HG03571 (cell line): ENCODE results near the gene RNU6-8.

ENCODE experiments used
- ATAC-seq: cut with Tn5 transposase; IDR thresholded peaks from one replicate; pipeline ENCODE4 v1.9.1; 2021; ENCODE audit not compliant: unreplicated experiment

RNU6-8 gene

GRCh38 chr14:32202998-32203882, at the start of gene RNU6-8:
TSS of gene RNU6-8 (minus strand) at chr14:32203269.
- ATAC-seq, result peak; percentile 65

DNA sequence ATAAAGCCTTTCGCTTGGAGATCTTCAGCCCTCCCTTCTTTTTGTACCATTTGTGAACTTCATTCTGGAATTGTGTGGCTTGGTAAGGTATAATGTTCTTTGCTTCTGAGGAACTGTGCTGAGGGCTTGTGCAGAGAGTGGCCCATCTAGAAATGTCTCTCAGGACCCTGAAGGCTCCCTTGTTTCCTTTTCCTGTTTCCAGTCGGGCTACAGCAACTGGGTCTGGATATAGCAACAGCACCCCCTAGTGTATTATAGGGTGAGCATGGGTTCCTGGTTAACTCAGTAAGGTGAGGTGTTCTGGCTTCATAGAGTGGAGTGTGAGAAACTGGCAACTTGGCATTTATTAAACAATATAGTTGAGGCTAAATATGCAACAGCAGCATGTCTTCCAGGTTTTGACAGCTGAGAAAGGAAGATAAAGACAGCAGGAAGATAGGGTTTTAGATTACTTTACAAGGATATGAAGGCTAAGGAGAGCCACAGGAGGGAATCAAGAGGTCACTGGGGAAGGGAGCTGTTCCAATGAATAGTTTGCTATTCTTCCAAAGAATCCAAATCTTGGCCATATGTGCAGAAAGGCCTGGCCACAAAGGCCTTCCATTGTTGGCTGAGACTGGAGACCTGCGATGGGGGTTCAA, 49.1 kb upstream of the RNU6-8 start:
- ATAC-seq, result peak; percentile 72

- no peak for ATAC-seq
These were observed 48.5 kb upstream of the RNU6-8 start for GRCh38 chr14:32251530-32251929.

GRCh38 chr14:32250681-32251080, 47.6 kb upstream of the RNU6-8 start:
- no peak for ATAC-seq

GRCh38 chr14:32249780-32250179, 46.7 kb upstream of the RNU6-8 start:
- ATAC-seq, result no peak

GRCh38 chr14:32249371-32249770, 46.3 kb upstream of the RNU6-8 start:
- no peak for ATAC-seq

DNA sequence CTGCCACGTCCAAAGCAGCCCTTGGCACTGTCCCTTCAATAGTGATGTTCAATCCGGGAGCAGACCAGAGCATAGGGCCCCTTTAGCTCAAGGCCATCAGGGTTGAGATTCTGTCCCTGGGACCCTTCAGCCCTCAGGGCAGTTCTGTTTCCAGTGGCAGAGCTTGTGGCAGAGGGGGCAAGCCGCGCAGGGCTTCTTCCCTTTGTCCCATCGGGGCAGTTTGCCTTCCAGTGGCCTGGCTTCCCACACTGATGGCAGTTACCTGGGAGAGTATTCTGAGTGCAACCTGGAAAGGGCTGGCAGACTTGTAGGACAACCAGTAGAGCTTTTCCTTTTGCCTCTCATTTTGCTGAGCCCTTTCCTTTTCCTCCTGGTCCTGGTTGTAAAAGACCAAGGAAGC, 43.7 kb upstream of the RNU6-8 start:
- ATAC-seq, result no peak

DNA sequence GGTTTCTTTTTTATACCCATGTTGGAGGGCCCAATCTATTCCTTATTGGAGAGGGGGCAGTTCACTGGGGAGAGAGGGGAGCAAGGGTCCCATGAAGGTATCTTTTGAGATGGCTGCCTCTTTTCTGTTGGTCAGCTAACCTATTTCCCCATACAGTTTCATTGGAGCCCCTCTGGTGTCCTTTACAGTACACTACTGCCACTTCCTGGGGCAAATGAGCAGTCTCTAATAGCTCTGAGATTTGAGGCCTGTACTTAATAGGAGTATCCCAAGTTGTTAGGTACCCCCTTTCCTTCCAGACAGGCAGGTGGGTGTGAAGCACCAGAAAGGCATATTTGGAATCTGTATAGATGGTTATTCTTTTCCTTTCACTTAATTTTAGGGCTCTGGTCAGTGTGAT, 41.3 kb upstream of the RNU6-8 start:
- ATAC-seq, result no peak

DNA sequence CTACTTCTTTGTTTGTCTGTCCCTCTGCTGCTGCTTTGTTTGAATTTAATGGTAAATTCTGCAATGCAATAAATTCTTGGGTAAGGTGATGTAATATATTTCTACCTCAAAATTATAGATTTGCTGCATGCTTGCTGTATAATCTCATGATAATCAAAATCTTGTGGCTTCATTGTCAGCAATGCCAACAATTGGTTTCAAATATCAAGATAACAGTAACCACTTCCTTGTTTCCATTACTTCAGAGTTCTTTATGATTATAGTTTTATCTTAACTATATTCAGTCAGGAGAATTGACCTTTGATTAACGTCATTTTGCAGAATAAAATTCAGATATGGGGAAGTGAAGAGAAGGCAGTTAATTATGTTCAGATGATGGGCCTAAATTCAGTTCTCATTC, 30.2 kb upstream of the RNU6-8 start:
- no peak for ATAC-seq

DNA sequence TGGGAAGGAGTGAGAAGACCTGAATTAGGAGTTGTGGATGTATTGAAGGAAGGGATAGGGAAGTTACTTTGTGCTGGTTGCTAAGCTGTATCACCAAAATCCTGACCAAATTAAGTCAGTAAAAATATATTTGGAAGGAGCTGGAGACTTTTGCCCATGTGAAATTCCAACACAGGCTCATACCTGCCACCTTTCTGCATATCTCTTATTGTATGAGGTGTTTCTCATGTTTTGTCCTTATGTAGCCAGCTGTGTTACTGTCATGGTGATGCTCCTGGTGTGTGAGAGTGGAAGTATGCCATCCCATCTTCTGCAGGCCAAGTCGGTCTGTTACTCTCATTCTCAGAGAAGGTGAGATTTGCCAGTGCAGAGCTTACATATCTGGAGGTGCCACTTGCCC, 29.4 kb upstream of the RNU6-8 start:
- no peak for ATAC-seq

DNA sequence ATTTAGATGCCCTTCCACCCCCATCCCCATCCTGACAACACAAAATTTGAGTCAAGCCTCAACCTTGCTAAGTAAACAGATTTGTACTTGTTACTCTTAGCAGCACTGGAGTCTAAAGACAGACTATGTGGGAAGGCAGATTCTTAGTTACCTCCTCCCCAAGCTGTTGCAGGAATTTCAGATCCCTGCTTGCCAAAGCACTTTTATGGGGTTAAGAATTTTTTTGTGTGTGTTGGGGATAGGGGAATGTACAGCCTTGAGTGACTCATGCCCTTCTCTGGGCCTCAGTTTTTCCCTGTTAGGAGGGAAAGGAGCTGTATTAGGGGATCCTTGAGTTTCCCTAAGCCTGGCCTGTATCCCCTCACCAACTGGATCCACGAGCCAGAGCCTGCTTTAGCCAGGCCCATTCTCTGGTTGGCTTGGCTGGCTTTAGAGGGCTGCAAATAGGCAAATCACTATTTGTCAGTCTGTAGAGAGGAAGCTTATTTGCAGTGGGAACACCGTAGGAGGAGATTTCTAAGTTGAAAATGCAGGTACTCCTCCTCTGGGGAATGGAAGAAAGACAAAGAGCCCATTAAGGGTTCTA, 27.7 kb upstream of the RNU6-8 start:
- ATAC-seq, result no peak

GRCh38 chr14:32230181-32230580, 27.1 kb upstream of the RNU6-8 start:
- ATAC-seq, result no peak

- ATAC-seq, result no peak
These were observed 23.0 kb upstream of the RNU6-8 start for GRCh38 chr14:32226056-32226455.

DNA sequence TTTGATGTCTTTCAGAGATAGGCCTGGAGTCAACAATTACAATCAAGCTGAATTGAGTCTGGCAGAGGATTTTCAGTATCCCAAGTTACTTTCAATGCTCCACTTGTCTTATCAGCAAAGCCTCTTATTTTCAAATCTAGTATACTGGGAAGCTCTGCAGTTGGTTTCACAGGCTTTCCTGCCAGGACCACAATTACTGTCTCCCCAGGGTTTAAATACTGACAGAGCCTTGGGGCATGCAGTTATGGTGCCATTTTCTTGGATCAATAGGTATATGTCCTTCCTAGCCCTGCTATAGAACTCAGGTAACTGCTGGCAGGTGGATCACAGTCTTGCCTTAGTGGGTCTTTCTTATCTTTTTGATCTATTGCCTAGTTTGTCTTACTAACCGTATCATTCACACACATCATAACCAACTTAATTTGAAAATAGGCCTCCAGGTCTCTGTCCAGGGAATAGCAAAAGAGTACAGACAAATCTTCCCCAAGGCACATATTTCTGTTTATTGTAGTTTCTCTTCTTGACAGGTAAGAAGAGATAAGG, 22.4 kb upstream of the RNU6-8 start:
- no peak for ATAC-seq

DNA sequence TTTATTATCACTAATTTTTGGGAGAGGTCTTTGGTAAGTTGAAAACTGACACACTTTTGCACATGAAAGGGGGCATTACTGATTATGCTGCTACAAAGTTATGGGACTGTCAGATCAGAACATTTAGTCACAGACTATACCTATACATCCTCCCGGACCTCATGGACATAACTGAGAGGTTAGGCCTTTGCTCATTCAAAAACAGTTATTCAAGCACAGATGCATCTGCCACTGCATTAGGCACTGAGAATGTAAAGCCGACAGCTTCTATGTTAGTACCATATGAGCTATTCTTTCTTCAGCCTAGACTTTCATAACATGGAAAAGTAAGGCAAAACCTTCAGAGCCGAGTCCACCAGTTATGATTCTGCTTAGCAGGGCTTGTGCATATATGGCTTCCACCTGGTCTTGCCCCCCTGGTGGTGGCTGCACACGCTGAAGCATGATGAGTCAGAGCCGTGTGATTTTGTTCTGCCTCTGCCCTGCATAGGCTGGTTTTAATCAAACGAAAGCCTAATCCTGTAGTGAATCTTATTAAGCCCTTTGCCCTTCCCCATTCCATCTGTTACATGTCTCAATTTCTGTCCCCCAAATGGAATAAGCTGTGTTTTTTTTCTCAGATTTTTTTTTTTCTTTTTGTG, 21.8 kb upstream of the RNU6-8 start:
- no peak for ATAC-seq

- no peak for ATAC-seq
These were observed 14.2 kb upstream of the RNU6-8 start for GRCh38 chr14:32217301-32217700.

- ATAC-seq, result no peak
These were observed 9.8 kb upstream of the RNU6-8 start for GRCh38 chr14:32212833-32213232.

- no peak for ATAC-seq
These were observed 8.0 kb upstream of the RNU6-8 start for GRCh38 chr14:32211068-32211404.

GRCh38 chr14:32209471-32209870, 6.4 kb upstream of the RNU6-8 start:
- no peak for ATAC-seq

DNA sequence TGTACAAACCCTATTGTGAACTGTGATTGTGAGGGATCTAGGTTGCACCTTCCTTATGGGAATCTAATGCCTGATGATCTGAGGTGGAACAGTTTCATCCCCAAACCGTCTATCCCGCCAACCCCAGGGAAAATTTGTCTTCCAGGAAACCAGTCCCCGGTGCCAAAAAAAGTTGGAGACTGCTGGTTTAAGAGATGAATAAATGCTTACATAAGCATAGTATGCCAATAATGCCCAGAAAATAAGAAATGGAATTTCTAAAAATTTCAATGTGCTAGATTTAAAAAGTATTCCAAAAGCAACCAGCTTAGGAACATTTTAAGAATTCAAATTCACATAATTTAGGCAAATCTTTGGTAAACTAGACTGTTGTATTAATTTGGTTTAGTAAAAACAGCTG, 5.4 kb upstream of the RNU6-8 start:
- ATAC-seq, result no peak

DNA sequence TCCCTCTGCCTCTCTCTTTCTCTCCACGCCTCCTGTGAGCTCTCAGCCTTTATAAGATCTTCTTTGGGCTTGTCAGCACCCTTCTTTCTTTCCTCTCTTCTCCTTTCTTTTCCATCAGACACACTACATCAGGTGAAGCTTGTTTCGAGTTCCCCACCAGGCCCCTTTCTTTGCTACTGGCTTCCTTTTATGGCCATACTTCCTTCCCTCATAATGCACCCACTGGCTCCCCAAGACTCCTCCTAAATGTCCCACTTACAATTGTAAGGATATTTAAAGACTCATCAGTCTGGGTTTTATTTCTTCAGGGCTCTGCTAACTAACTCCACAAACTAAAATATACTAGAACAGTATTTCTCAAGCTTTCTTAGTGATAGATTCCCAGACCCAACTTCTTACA, 3.5 kb upstream of the RNU6-8 start:
- no peak for ATAC-seq

- no peak for ATAC-seq
These were observed 2.9 kb upstream of the RNU6-8 start for GRCh38 chr14:32205984-32206383.
